ENCODE data around the gene RBMX. TPM values are rescaled to one million over a fixed set of nuclear protein-coding genes. Genes with fewer than 3 reads are reported as not detected.
"Not testable (repeated sequence)": the region's sequence is repeated elsewhere in the genome, so short reads cannot be mapped to it uniquely, and the experiment has no call there.

RBMX gene
- total RNA-seq, 2 experiments from 2014 or later = 321 to 324 TPM

DNA sequence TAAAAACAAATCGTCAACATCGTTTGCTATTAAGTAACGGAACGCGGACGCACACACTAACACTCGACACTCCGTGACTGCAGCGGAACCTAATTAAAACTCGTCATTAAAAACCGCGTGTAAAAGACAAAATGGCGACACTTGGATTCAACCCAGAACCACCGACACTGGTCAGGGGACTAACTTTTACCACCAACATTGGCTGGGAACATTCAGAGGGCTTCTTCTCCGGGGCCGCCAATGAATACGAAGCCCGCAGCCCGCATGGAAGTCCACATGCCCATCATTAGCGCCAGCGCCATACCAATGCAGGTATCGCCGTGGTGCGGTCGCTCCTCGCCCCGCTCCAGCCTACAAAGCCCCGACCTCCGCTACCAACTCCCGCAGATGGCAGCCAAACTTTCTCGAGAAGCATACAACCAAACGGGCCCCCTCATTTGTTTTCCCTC is 498 bp downstream of the RBMX start:
- CTCF ChIA-PET = no interaction called here
- POLR2A ChIA-PET = interaction anchor here (0.6 to 1.8 kb wide), 7 partner anchors 8 to 132 kb away, joined by 3 to 13 read pairs (median 3); no protein-coding TSS in a partner anchor

DNA sequence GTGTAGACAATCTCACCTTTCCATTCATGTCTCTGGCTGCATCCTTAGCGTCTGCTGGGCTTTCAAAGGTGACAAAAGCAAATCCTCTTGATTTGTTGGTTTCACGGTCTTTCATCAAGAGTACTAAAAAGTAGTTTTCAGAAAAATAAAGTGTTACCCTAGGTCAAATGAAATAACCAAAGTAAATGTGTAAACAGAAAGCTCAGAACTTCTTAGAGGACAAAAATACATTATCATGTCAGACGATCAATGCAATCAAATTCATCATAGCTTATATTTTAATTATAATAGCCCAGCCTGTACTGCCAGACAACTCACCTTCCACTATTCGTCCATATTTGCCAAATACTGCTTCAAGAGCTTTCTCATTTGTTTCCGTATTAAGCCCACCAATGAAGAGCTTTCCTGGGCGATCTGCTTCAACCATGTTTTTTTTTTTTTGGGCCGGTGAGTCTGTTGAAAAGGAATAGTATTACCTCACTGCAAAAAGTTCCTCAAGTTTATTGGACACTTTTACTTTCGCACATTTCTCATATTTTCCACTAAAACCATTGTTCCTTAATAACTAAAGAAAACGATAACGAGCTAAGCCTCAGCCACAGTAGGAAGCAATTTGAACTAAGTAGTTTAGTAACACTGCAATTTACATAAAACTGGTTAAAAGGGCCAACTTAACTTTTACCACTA is 1.4 kb downstream of the RBMX start:
- ChIA-PET CTCF (no interaction called here), POLR2A (interaction anchor here (0.9 to 1.8 kb wide), 3 partner anchors 7 to 152 kb away, joined by 3 to 13 read pairs (median 7); no protein-coding TSS in a partner anchor)

- CTCF ChIA-PET = no interaction called here
- POLR2A ChIA-PET = interaction anchor here (0.9 kb wide), 1 partner anchor 152 kb away, joined by 3 read pairs; no protein-coding TSS in a partner anchor
Measured at GRCh38 chrX:136878423-136878822, 2.1 kb downstream of the RBMX start.

GRCh38 chrX:136874114-136874513 is 6.4 kb downstream of the RBMX start:
- POLR2A ChIA-PET, CTCF ChIA-PET: not testable (repeated sequence)

DNA sequence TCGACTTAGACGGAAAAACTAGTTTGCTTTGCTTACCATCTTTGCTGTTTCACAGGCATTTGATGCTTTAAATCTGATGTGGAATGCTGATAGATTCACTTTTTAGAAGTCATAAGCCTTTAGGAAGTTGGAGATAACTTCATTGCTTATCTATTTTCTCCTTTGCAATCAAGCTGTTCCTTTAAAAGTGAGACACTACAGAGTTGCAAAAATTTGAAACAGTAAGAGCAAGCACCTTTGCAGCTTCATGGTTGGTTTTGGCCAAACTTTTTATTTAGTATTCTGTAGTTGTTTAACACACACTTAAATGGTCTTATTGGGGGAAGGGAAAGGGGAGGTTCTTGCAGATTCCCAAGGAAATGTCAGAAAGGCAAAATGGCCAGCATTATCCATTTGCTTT is 7.3 kb downstream of the RBMX start:
- POLR2A ChIA-PET, CTCF ChIA-PET: not testable (repeated sequence)

GRCh38 chrX:136872091-136872700 is 8.3 kb downstream of the RBMX start:
- POLR2A ChIA-PET = interaction anchor here (1.7 kb wide), 1 partner anchor 8 kb away, joined by 13 read pairs; the partner anchor contains the start of gene RBMX
- CTCF ChIA-PET = interaction anchor here (0.7 kb wide), 1 partner anchor 15 kb away, joined by 4 read pairs; no protein-coding TSS in a partner anchor

DNA sequence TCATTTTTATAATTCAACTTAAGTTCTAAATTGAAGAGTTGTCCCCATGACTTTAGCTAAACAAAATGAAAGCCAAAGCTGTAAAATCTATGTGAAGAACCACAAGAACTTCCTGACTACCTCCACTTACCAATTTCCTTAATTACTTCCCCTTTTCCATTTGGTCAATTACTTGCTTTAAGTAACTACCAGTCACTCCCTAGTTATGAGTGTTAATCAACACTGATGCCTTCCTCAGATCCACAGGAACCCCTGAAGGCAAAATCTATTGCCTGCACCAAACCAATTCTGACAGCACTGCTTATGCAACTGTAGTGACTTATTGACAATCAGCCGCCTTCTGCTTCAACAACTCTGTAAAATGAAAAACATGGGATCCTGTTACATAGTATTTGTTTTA is 10.5 kb downstream of the RBMX start:
- CTCF ChIA-PET = interaction anchor here (0.7 kb wide), 1 partner anchor 611 kb away, joined by 3 read pairs; no protein-coding TSS in a partner anchor
- POLR2A ChIA-PET = no interaction called here

DNA sequence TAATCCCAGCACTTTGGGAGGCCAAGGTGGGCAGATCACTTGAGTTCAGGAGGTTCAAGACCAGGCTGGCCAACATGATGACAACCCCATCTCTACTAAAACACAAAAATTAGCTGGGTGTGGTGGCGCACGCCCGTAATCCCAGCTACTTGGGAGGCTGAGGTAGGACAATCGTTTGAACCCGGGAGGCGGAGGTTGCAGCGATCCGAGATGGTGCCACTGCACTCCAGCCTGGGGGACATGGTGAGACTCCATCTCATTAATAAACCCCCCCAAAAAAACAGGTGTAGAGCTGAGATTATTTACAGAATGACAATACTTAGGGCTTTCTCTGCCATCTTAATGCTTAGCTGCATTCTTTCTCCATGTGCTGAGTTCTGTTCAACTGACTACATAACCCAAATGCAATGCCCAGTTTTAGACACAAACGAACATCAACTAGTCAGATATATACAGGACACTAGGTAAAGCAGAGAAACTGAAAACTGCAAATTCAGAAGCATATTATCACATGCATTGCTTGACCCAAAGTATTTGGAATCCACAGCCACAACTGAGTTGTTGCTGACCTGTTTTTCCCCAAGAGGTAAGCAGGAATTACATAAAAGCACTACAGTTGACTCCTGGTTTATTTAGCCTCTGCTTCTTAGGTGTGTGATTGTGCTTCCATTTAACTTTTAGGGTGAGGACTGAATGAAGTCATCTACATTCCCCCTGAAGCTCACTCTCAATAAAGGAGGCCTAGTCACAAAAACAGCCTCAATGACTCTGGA is 12.1 kb downstream of the RBMX start:
- ChIA-PET CTCF (no interaction called here), POLR2A (interaction anchor here (1.5 kb wide), 1 partner anchor 101 kb away, joined by 8 read pairs; no protein-coding TSS in a partner anchor)

DNA sequence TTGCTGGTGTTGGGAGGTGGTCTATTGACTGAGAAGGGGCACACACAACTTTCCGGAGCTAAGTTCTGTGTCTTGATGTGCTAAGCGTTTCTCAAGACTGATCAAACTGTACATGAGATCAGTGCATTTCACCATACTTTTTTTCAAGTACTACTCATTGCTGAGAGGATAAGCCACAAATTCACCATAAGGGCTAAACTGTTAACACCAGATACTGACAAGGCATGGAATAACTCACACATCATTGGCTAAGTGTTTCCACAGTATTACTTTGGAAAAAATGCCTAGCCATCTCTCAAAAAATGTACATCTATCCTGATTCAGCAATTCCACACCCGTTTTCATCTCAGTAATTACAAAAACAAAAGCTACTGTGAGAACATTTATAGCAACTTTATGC is 13.0 kb downstream of the RBMX start:
- POLR2A ChIA-PET = interaction anchor here (1.2 to 1.5 kb wide), 2 partner anchors 12 to 100 kb away, joined by 7 to 8 read pairs; no protein-coding TSS in a partner anchor
- CTCF ChIA-PET = no interaction called here

- POLR2A ChIA-PET = interaction anchor here (0.6 to 1.5 kb wide), 3 partner anchors 8 to 99 kb away, joined by 5 to 8 read pairs (median 7); no protein-coding TSS in a partner anchor
- CTCF ChIA-PET = interaction anchor here (0.6 kb wide), 1 partner anchor 14 kb away, joined by 3 read pairs; no protein-coding TSS in a partner anchor
Measured at GRCh38 chrX:136867096-136867491, 13.4 kb downstream of the RBMX start.

- CTCF ChIA-PET = interaction anchor here (0.6 kb wide), 1 partner anchor 14 kb away, joined by 3 read pairs; no protein-coding TSS in a partner anchor
- POLR2A ChIA-PET = interaction anchor here (0.6 to 1.5 kb wide), 3 partner anchors 9 to 99 kb away, joined by 5 to 8 read pairs (median 7); no protein-coding TSS in a partner anchor
Measured at GRCh38 chrX:136866337-136867095, 14.0 kb downstream of the RBMX start.

DNA sequence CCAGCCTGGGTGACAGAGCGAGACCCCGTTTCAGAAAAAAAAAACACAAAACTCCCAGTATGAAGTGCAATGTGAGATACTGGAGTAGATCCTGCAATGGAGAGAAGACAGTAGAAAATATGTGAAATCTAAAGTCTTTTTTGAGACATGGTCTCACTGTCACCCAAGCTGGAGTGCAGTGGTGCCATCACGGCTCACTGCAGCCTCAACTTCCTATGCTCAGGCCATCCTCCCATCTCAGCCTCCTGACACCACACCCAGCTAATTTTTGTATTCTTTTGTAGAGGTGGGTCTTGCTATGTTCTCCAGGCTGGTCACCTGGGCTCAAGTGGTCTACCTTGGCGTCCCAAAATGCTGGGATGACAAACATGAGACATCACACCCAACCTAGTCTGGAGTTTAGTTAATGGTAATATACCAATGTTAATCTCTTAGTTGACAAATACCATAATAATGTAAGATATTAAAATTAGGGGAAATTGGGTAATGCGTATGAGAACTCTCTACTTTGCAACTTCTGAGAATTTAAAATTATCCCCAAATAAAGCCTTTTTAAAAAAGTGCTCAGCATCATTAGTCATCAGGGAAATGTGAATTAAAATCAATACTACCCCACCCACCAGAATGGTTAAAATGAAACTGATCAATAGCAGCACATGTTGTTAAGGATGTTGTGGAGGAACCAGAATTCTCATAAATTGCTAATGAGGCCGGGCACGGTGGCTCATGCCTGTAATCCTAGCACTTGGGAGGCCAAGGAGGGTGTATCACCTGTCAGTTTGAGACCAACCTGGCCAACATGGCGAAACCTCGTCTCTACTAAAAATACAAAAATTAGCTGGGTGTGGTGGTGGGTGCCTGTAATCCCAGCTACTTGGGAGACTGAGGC is 15.0 kb downstream of the RBMX start:
- CTCF ChIA-PET = no interaction called here
- POLR2A ChIA-PET = no interaction called here

DNA sequence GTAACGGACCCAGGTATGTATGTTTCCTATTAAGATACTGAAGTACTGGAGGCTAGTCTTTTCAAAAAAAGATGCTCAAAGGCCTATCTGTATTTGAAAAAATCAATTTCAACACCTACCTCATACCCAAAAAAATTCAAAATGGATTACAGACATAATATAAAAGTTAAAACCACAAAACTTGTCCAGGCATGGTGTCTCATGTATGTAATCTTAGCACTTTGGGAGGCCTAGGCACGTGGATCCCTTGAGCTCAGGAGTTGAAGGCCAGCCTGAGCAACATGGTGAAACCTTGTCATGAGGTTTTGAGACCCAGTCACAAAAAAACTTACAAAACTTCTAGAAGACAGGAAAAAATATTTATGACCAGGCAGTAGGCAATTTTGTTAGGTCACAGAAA is 16.7 kb downstream of the RBMX start:
- ChIA-PET CTCF (interaction anchor here (0.7 kb wide), 1 partner anchor 51 kb away, joined by 6 read pairs; no protein-coding TSS in a partner anchor), POLR2A (no interaction called here)

DNA sequence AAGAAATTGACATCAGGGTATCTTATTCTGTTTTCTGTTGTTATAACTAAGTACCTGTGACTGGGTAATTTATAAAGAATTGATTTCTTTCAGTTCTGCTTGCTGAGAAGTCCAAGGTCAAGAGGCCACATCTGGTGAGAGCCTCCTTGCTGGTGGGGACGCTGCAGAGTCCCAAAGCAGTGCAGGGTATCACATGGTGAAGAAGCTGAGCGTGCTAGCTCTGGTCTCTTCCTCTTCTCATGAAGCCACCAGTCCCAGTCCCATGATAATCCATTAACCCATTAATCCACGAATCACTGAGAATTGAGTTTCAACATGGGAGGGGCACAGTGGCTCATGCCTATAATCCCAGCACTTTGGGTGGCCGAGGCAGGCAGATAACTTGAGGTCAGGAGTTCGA is 18.0 kb downstream of the RBMX start:
- ChIA-PET CTCF (interaction anchor here (0.6 kb wide), 1 partner anchor 67 kb away, joined by 3 read pairs; no protein-coding TSS in a partner anchor), POLR2A (interaction anchor here (0.6 kb wide), 1 partner anchor 78 kb away, joined by 4 read pairs; no protein-coding TSS in a partner anchor)

- ChIA-PET POLR2A (interaction anchor here (0.6 kb wide), 1 partner anchor 79 kb away, joined by 4 read pairs; no protein-coding TSS in a partner anchor), CTCF (interaction anchor here (0.6 kb wide), 1 partner anchor 66 kb away, joined by 3 read pairs; no protein-coding TSS in a partner anchor)
Measured at GRCh38 chrX:136861877-136862276, 18.6 kb downstream of the RBMX start.

DNA sequence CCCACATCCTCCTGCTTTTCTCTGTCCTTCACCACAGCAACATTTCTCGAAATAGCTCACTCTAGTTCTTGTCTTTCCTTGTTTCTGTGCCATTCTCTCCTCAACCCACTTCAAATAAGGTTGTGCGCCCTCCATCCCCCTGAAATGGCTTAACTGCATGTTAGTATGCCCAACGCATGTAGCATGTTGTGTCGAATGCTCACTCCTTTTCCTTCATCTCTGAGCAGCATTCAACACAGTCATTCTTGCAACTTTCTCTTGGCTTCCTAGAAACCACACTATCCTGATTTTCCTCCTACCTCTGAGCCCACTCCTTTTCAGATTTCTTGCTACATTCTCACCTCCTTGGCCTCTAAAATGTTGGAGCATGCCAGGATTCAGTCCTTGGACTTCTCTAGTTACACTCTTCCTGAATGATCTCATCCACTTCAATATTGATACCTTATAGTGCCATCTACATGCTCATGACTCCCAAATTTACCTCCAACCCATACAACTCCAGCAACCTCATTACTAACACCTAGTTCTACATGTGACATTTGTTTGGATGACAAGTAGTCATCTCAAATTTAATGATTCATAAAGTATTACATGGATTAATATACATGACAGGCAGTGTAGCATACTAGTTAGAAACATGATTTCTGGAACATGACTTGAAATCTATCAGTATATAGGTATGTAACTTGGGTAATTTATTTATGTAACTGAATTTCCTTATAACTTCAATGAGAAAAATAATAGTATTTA is 22.3 kb downstream of the RBMX start:
- CTCF ChIA-PET = interaction anchor here (0.6 kb wide), 1 partner anchor 23 kb away, joined by 3 read pairs; the partner anchor contains the start of gene RBMX

GRCh38 chrX:136856551-136856950 is 24.0 kb downstream of the RBMX start:
- ChIA-PET POLR2A (no interaction called here), CTCF (no interaction called here)

More for the DNA sequence above, 22.3 kb downstream of the RBMX start:
- POLR2A ChIA-PET = no interaction called here
